GM23248 (cell line): Measurements from ENCODE around the gene COPG1. TPM values are rescaled to one million over a fixed set of nuclear protein-coding genes. Genes with fewer than 3 reads are reported as not detected.

Source experiments
- DNase-seq: peaks from one replicate; pipeline ENCODE4 v3.0.0-alpha.2; 2015
- H2AFZ ChIP-seq: fragments of 200-600 bp; sonication (generic); 2 replicates; pipeline ENCODE4 v1.6.1; 2016; ENCODE audit warnings: antibody characterized with exemption
- H3F3A ChIP-seq: fragments of 200-600 bp; sonication (generic); 2 replicates; pipeline ENCODE4 v1.6.1; 2016; ENCODE audit warnings: mild to moderate bottlenecking, antibody characterized with exemption, mixed run types; ENCODE audit not compliant: insufficient read depth
- H3K27ac ChIP-seq: fragments of 200-600 bp; sonication (generic); 2 replicates; pipeline ENCODE4 v1.5.1; 2016; ENCODE audit warnings: mild to moderate bottlenecking
- H3K27me3 ChIP-seq: fragments of 200-600 bp; sonication (generic); replicated peaks from 2 replicates; pipeline ENCODE4 v1.6.1; 2016; ENCODE audit warnings: mild to moderate bottlenecking; ENCODE audit not compliant: insufficient read depth
- H3K36me3 ChIP-seq: fragments of 200-600 bp; sonication (generic); 2 replicates; pipeline ENCODE4 v1.6.1; 2016; ENCODE audit warnings: low read depth, mild to moderate bottlenecking
- H3K4me1 ChIP-seq: fragments of 200-600 bp; sonication (generic); 2 replicates; pipeline ENCODE4 v1.6.1; 2016; ENCODE audit warnings: mild to moderate bottlenecking; ENCODE audit not compliant: insufficient read depth
- H3K4me2 ChIP-seq: fragments of 200-600 bp; sonication (generic); one replicate; pipeline ENCODE4 v1.6.1; 2016; ENCODE audit warnings: mild to moderate bottlenecking; ENCODE audit not compliant: unreplicated experiment
- H3K4me3 ChIP-seq: fragments of 200-600 bp; sonication (generic); 2 replicates; pipeline ENCODE4 v1.5.1; 2016; ENCODE audit warnings: mild to moderate bottlenecking
- H3K79me2 ChIP-seq: fragments of 200-600 bp; sonication (generic); 2 replicates; pipeline ENCODE4 v1.6.1; 2016; ENCODE audit warnings: mild to moderate bottlenecking; ENCODE audit not compliant: insufficient read depth
- H3K9ac ChIP-seq: fragments of 200-600 bp; sonication (generic); 2 replicates; pipeline ENCODE4 v1.6.1; 2016; ENCODE audit warnings: mild to moderate bottlenecking
- H3K9me2 ChIP-seq: fragments of 200-600 bp; sonication (generic); 2 replicates; pipeline ENCODE4 v1.6.1; 2016; ENCODE audit warnings: mixed run types, mild to moderate bottlenecking, moderate library complexity; ENCODE audit not compliant: insufficient read depth
- H3K9me3 ChIP-seq: fragments of 200-600 bp; sonication (generic); one replicate; pipeline ENCODE4 v1.6.1; 2017; ENCODE audit warnings: low read depth
- H4K20me1 ChIP-seq: fragments of 200-600 bp; sonication (generic); 2 replicates; pipeline ENCODE4 v1.6.0; 2016; ENCODE audit not compliant: insufficient read depth
- EZH2 ChIP-seq: fragments of 200-600 bp; sonication (generic); IDR thresholded peaks from 2 replicates; pipeline ENCODE4 v1.6.1; 2018; ENCODE audit warnings: antibody characterized with exemption, mild to moderate bottlenecking; ENCODE audit not compliant: insufficient read depth, poor library complexity, severe bottlenecking
- EZH2phosphoT487 ChIP-seq: fragments of 200-600 bp; sonication (generic); IDR thresholded peaks from 2 replicates; pipeline ENCODE4 v1.6.1; 2018; ENCODE audit warnings: antibody characterized with exemption, moderate library complexity, mild to moderate bottlenecking, low read depth; ENCODE audit not compliant: insufficient read depth
- WGBS, 2 experiments: methylation state at CpG; one replicate each; pipeline ENCODE4 v1.1.6; 2015 to 2017; ENCODE audit warnings: low lambda C conversion rate in 2 of 2, low coverage in 1 of 2; ENCODE audit errors: missing lambda C conversion rate in 2 of 2; 5-methylcytosine and 5-hydroxymethylcytosine counted together
- in situ Hi-C: fragments of 300-500 bp; cut with MboI; formaldehyde crosslinking; loops from 2 replicates; pipeline ENCODE4 v1.15.0; 2020
- microRNA-seq: library from miRNA; unstranded; fragments of <30 nt; microRNA quantifications from one replicate; pipeline ENCODE4, GENCODE V29; 2016; ENCODE audit warnings: borderline number of aligned reads
- polyA plus RNA-seq: library from polyadenylated mRNA; unstranded; fragments of >200 nt; fragmentation: Nextera tagmentation; extraction: Ambion mirVana; gene quantifications from 2 replicates; pipeline ENCODE4 v1.2.1, GENCODE V29; 2016
- small RNA-seq: library from RNA; depleted of rRNA; stranded (forward); fragments of <200 nt; gene quantifications from one replicate; pipeline ENCODE3, GENCODE V24; 2014; ENCODE audit warnings: low read depth, low replicate concordance
- total RNA-seq: library from RNA; depleted of rRNA; stranded (reverse); fragments of >200 nt; shearing (Covaris generic); gene quantifications from 2 replicates; pipeline ENCODE4 v1.2.3, GENCODE V29; 2014; rRNA removed

The COPG1 gene
- total and polyA plus RNA-seq, 2 experiments from 2014 or later: 254 to 298 TPM

- no peaks in the 10 kb centered on the region for H3K36me3 ChIP-seq
- H3K4me1 ChIP-seq: no peaks in the 10 kb centered on the region
- no peak for TF ChIP-seq EZH2
- TF ChIP-seq EZH2phosphoT487: no peak
- no peaks in the 10 kb centered on the region for H3F3A ChIP-seq
- no peaks in the 10 kb centered on the region for H4K20me1 ChIP-seq
- no peaks in the 10 kb centered on the region for H3K9me2 ChIP-seq
- 82 to 84% methylated on average over 12 of the region's 12 CpGs for WGBS, 2 experiments
- no peak overlapping the region for H3K9ac ChIP-seq
- H3K9me3 ChIP-seq: no peaks in the 10 kb centered on the region
- no peak overlapping the region for H3K27ac ChIP-seq
- H3K79me2 ChIP-seq: no peaks in the 10 kb centered on the region
- no peak overlapping the region for H3K4me3 ChIP-seq
- H3K27me3 ChIP-seq: no peaks in the 10 kb centered on the region
- no peak overlapping the region for H2AFZ ChIP-seq
- no peak for DNase-seq
- in situ Hi-C loops: no loop called here
- H3K4me2 ChIP-seq: no peak overlapping the region
These were observed 76.7 kb downstream of the COPG1 start for GRCh38 chr3:129326138-129326537.

GRCh38 chr3:129326595-129326994 lies 77.2 kb downstream of the COPG1 start:
- DNase-seq: no peak
- Histone ChIP-seq H3K4me1 (no peaks in the 10 kb centered on the region), H4K20me1 (no peaks in the 10 kb centered on the region), H3K27me3 (no peaks in the 10 kb centered on the region), H2AFZ (no peak overlapping the region), H3K36me3 (no peaks in the 10 kb centered on the region), H3K9me2 (no peaks in the 10 kb centered on the region), H3F3A (no peaks in the 10 kb centered on the region), H3K4me3 (no peak overlapping the region), H3K4me2 (no peak overlapping the region), H3K27ac (no peak overlapping the region), H3K9ac (no peak overlapping the region), H3K79me2 (no peaks in the 10 kb centered on the region), H3K9me3 (no peaks in the 10 kb centered on the region)
- in situ Hi-C loops: no loop called here
- WGBS, 2 experiments: 91 to 94% methylated on average over 11 of the region's 11 CpGs
- TF ChIP-seq EZH2 (no peak), EZH2phosphoT487 (no peak)

Small RNAs within 50 kb of the gene (microRNA-seq; reads per million reads assigned to microRNA genes)
- gene MIR6826: not detected

Small RNAs within 50 kb of the gene (small RNA-seq; reads per million reads assigned to genes)
- not detected for gene MIR6826
- gene RPS27P12: not detected

Other genes starting within 250 kb of the COPG1 start
- gene EFCC1, start 248.3 kb upstream of the COPG1 start, total RNA-seq: not detected in 2 replicates
- not detected in 2 replicates for gene EFCC1, start 248.3 kb upstream of the COPG1 start, polyA plus RNA-seq
- gene GP9, start 188.8 kb upstream of the COPG1 start, total RNA-seq: not detected in 2 replicates
- gene GP9, start 188.8 kb upstream of the COPG1 start, polyA plus RNA-seq: not detected in 2 replicates
- gene RAB43, start 127.8 kb upstream of the COPG1 start, total RNA-seq: 19.7 and 21.6 TPM in 2 replicates
- gene RAB43, start 127.8 kb upstream of the COPG1 start, polyA plus RNA-seq: 6.0 and 6.9 TPM in 2 replicates
- gene ISY1, start 88.5 kb upstream of the COPG1 start, total RNA-seq: 28.3 and 33.8 TPM in 2 replicates
- 51.3 and 51.9 TPM in 2 replicates for gene ISY1, start 88.5 kb upstream of the COPG1 start, polyA plus RNA-seq
- gene CNBP, start 65.7 kb upstream of the COPG1 start, total RNA-seq: 224 and 240 TPM in 2 replicates
- 373 and 386 TPM in 2 replicates for gene CNBP, start 65.7 kb upstream of the COPG1 start, polyA plus RNA-seq
- gene HMCES, start 29.3 kb downstream of the COPG1 start, total RNA-seq: 10.6 and 12.5 TPM in 2 replicates
- 33.2 and 33.5 TPM in 2 replicates for gene HMCES, start 29.3 kb downstream of the COPG1 start, polyA plus RNA-seq
- not detected in 2 replicates for gene EFCAB12, start 179.0 kb downstream of the COPG1 start, total RNA-seq
- gene EFCAB12, start 179.0 kb downstream of the COPG1 start, polyA plus RNA-seq: not detected in 2 replicates
- gene MBD4, start 190.3 kb downstream of the COPG1 start, total RNA-seq: 27.2 and 49.8 TPM in 2 replicates
- gene MBD4, start 190.3 kb downstream of the COPG1 start, polyA plus RNA-seq: 36.2 and 36.8 TPM in 2 replicates
- gene IFT122, start 190.6 kb downstream of the COPG1 start, total RNA-seq: 16.3 and 25.4 TPM in 2 replicates
- 13.5 and 16.1 TPM in 2 replicates for gene IFT122, start 190.6 kb downstream of the COPG1 start, polyA plus RNA-seq